Hepatocyte (in vitro differentiated cells): Measurements from ENCODE around the gene NPTN. TPM values are rescaled to one million over a fixed set of nuclear protein-coding genes. Genes with fewer than 3 reads are reported as not detected.

Experiments
- DNase-seq: peaks from one replicate; pipeline ENCODE4 v3.0.0-alpha.2; 2016; ENCODE audit warnings: low spot score
- H2AFZ ChIP-seq: fragments of 200-600 bp; sonication (generic); 2 replicates; pipeline ENCODE4 v1.6.0; 2016; ENCODE audit warnings: antibody characterized with exemption, mild to moderate bottlenecking
- H3K27ac ChIP-seq: fragments of 200-600 bp; sonication (generic); 2 replicates; pipeline ENCODE4 v1.5.1; 2016; ENCODE audit warnings: mild to moderate bottlenecking
- H3K27me3 ChIP-seq: fragments of 200-600 bp; sonication (generic); 2 replicates; pipeline ENCODE4 v1.6.1; 2016
- H3K36me3 ChIP-seq: fragments of 200-600 bp; sonication (generic); replicated peaks from 2 replicates; pipeline ENCODE4 v1.5.1; 2016; ENCODE audit warnings: low read depth; ENCODE audit not compliant: insufficient read depth
- H3K4me1 ChIP-seq: fragments of 200-600 bp; sonication (generic); 2 replicates; pipeline ENCODE4 v1.5.1; 2016; ENCODE audit warnings: mild to moderate bottlenecking, moderate library complexity; ENCODE audit not compliant: insufficient read depth
- H3K4me2 ChIP-seq: fragments of 200-600 bp; sonication (generic); 2 replicates; pipeline ENCODE4 v1.6.0; 2016
- H3K4me3 ChIP-seq: fragments of 200-600 bp; sonication (generic); 2 replicates; pipeline ENCODE4 v1.5.1; 2016; ENCODE audit warnings: mild to moderate bottlenecking
- H3K79me2 ChIP-seq: fragments of 200-600 bp; sonication (generic); 2 replicates; pipeline ENCODE4 v1.6.0; 2017; ENCODE audit warnings: mild to moderate bottlenecking
- H3K9me2 ChIP-seq: fragments of 200-600 bp; sonication (generic); replicated peaks from 2 replicates; pipeline ENCODE4 v1.6.0; 2017; ENCODE audit warnings: mild to moderate bottlenecking; ENCODE audit not compliant: insufficient read depth
- H3K9me3 ChIP-seq: fragments of 200-600 bp; sonication (generic); 2 replicates; pipeline ENCODE4 v1.5.1; 2016; ENCODE audit warnings: low read depth, mild to moderate bottlenecking
- H4K20me1 ChIP-seq: fragments of 200-600 bp; sonication (generic); 2 replicates; pipeline ENCODE4 v1.6.0; 2016; ENCODE audit warnings: mild to moderate bottlenecking; ENCODE audit not compliant: insufficient read depth, poor library complexity, severe bottlenecking
- EZH2 ChIP-seq: fragments of 200-600 bp; sonication (generic); IDR thresholded peaks from 2 replicates; pipeline ENCODE4 v1.6.1; 2016; ENCODE audit warnings: antibody characterized with exemption, mild to moderate bottlenecking, borderline replicate concordance
- EZH2phosphoT487 ChIP-seq: fragments of 200-600 bp; sonication (generic); IDR thresholded peaks from one replicate; pipeline ENCODE4 v1.6.1; 2018; ENCODE audit warnings: antibody characterized with exemption, mild to moderate bottlenecking, low read depth, moderate library complexity; ENCODE audit not compliant: unreplicated experiment, severe bottlenecking
- WGBS: methylation state at CpG from one replicate; pipeline ENCODE4 v1.1.6; 2016; ENCODE audit warnings: low lambda C conversion rate; ENCODE audit errors: missing lambda C conversion rate; 5-methylcytosine and 5-hydroxymethylcytosine counted together
- polyA plus RNA-seq: library from polyadenylated mRNA; unstranded; fragments of >200 nt; fragmentation: Nextera tagmentation; extraction: Ambion mirVana; gene quantifications from 2 replicates; pipeline ENCODE4 v1.2.1, GENCODE V29; 2016
- total RNA-seq: library from RNA; depleted of rRNA; stranded (reverse); fragments of >200 nt; gene quantifications from 2 replicates; pipeline ENCODE4 v1.2.3, GENCODE V29; 2014
- TF ChIP-seq, protein P1 (sequence below): fragments of 200-600 bp; sonication (generic); IDR thresholded peaks from 2 replicates; pipeline ENCODE4 v1.5.1; 2016; ENCODE audit warnings: antibody characterized with exemption, mild to moderate bottlenecking; ENCODE audit not compliant: poor library complexity

Gene NPTN
- total and polyA plus RNA-seq, 2 experiments from 2014 or later: 153 to 234 TPM

DNA sequence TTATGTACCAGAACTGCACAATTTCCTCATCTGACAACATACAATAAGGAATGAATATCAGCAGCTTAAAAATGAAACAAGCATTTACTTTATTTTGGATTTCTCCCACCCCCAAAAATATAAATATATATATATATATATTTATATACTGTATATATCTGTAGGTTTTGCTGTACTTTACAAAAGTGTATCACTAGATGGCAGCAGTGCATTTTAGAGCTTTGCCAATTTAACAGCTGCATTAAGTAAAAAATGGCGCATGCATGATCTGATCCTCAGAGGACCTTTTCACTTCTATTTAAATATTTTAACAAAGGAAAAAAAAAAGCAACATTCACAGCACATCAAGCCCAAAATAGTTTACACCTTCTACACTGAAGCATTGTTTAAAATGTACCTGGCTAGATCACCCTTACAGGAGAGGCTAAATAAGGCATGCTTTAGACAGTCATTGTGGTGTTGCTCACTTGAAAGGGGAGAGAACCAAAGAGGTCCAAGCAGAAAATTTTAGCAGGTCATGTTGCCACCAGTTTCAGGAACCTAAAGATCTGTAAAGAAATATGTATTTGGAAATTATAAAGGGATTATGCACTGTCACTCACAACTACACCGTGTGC is 72.6 kb downstream of the NPTN start:
- Histone ChIP-seq H2AFZ (no peak overlapping the region), H3K4me2 (no peak overlapping the region), H3K36me3 (no peaks in the 10 kb centered on the region), H3K79me2 (peaks cover 8% of the 10 kb centered on the region), H3K27ac (no peak overlapping the region), H3K4me3 (no peak overlapping the region), H3K9me2 (no peaks in the 10 kb centered on the region), H4K20me1 (peaks cover 9% of the 10 kb centered on the region), H3K4me1 (no peaks in the 10 kb centered on the region), H3K27me3 (no peaks in the 10 kb centered on the region), H3K9me3 (no peaks in the 10 kb centered on the region)
- TF ChIP-seq EZH2phosphoT487: no peak
- TF ChIP-seq, protein P1, sequence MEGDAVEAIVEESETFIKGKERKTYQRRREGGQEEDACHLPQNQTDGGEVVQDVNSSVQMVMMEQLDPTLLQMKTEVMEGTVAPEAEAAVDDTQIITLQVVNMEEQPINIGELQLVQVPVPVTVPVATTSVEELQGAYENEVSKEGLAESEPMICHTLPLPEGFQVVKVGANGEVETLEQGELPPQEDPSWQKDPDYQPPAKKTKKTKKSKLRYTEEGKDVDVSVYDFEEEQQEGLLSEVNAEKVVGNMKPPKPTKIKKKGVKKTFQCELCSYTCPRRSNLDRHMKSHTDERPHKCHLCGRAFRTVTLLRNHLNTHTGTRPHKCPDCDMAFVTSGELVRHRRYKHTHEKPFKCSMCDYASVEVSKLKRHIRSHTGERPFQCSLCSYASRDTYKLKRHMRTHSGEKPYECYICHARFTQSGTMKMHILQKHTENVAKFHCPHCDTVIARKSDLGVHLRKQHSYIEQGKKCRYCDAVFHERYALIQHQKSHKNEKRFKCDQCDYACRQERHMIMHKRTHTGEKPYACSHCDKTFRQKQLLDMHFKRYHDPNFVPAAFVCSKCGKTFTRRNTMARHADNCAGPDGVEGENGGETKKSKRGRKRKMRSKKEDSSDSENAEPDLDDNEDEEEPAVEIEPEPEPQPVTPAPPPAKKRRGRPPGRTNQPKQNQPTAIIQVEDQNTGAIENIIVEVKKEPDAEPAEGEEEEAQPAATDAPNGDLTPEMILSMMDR: peak; percentile 85
- no peak for TF ChIP-seq EZH2
- DNase-seq: peak; percentile 76
- 63% methylated on average over 2 of the region's 2 CpGs for WGBS

DNA sequence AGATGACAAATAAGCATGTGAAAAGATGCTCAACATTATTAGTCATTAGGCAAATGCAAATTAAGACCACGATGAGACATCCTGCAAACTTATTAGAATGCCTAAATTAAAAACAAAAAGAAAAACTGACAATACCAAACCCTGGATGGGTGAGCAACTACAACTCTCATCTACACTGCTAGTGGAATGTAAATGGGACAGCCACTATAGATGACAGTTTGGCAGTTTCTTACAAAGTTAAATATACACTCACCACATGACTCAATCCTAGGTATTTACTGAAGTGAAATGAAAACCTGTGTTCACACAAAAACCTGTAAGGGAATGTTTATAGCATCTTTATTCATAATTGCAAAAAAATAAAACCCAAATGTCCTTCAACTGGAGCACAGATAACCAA is 74.7 kb downstream of the NPTN start:
- no peaks in the 10 kb centered on the region for H3K4me1 ChIP-seq
- no peaks in the 10 kb centered on the region for H3K36me3 ChIP-seq
- H3K27me3 ChIP-seq: no peaks in the 10 kb centered on the region
- WGBS: 100% methylated on average over 1 of the region's 1 CpG
- peaks cover 3% of the 10 kb centered on the region for H3K79me2 ChIP-seq
- H3K9me3 ChIP-seq: no peaks in the 10 kb centered on the region
- no peak overlapping the region for H3K4me3 ChIP-seq
- H3K9me2 ChIP-seq: no peaks in the 10 kb centered on the region
- no peak overlapping the region for H3K4me2 ChIP-seq
- H4K20me1 ChIP-seq: peaks cover 6% of the 10 kb centered on the region
- no peak overlapping the region for H2AFZ ChIP-seq
- DNase-seq: no peak
- H3K27ac ChIP-seq: no peak overlapping the region
- TF ChIP-seq EZH2 (no peak), EZH2phosphoT487 (no peak)
- TF ChIP-seq, protein P1: no peak

DNA sequence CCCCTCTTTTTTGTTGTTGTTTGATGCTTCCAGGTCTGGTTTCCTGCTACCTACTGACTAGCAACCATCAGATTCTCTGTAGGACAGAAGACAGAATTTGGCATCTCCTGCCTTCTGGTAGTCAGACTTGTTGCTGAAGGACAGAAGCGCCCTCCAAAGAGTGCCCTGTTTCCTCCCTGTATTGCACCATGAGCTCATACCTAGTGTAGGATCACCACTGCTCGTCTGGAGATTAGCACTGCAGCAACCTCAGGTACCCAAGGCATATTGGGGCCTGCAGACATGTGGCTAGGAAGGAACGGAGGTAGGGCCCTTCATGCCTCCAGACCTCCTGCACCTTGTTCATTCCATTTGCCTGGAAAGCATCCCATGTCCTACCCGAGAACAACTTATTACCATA is 78.1 kb downstream of the NPTN start:
- no peaks in the 10 kb centered on the region for H3K36me3 ChIP-seq
- no peak for TF ChIP-seq EZH2
- no peak for TF ChIP-seq EZH2phosphoT487
- TF ChIP-seq, protein P1: no peak
- H3K4me2 ChIP-seq: no peak overlapping the region
- H2AFZ ChIP-seq: no peak overlapping the region
- H3K9me3 ChIP-seq: no peaks in the 10 kb centered on the region
- H3K27me3 ChIP-seq: no peaks in the 10 kb centered on the region
- WGBS: 92% methylated on average over 4 of the region's 4 CpGs
- no peak overlapping the region for H3K4me3 ChIP-seq
- peaks cover 3% of the 10 kb centered on the region for H4K20me1 ChIP-seq
- no peaks in the 10 kb centered on the region for H3K4me1 ChIP-seq
- H3K79me2 ChIP-seq: no peaks in the 10 kb centered on the region
- DNase-seq: no peak
- H3K9me2 ChIP-seq: no peaks in the 10 kb centered on the region
- H3K27ac ChIP-seq: no peak overlapping the region
